ENCODE results near the gene CYTH3.

The CYTH3 gene

GRCh38 chr7:6256677-6257535 lies 15.5 kb downstream of the CYTH3 start:
- no peak for DNase-seq (ENCODE audit: low read depth)

DNA sequence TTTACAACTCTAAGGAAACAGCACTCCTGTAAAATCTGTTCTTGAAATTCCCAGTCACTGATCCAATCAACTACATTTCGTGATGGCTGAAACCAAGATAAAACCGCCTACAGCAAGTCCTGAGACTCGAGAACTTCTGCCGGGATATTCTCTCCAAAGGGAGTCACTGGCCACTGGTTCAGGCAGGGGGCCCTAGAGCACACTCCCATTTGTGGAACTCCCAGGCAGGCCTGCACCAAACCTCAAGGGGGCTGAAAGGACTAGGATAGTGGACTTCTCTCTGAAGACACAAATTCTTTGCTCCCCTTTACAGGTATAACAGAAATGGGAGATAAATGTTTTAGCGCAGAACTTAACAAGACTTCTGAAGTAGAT lies 16.3 kb downstream of the CYTH3 start:
- no peak for DNase-seq (ENCODE audit: low read depth)

GRCh38 chr7:6254866-6255265 lies 17.6 kb downstream of the CYTH3 start:
- DNase-seq (ENCODE audit: low read depth): no peak

- no peak for DNase-seq (ENCODE audit: low read depth)
These were observed 19.7 kb downstream of the CYTH3 start for GRCh38 chr7:6252748-6253147.

GRCh38 chr7:6252341-6252746 lies 20.1 kb downstream of the CYTH3 start:
- no peak for DNase-seq (ENCODE audit: low read depth)

DNA sequence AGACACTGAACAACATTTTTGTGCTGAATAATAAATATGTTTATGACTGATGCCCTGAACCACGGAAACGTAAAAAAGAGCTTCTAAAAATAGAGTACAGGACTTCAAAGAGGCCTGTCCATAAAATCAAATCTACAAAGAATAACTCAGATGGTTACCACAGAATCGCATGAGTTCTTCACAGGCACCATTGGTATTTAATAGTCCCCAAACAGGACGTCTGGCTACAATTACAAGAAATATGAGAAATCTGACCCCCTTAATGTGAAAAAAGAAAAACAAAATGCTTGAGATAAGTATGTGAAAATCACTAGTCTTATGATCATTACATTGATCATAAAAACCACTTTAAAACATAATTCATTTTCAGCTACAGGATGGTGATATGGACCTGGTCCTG lies 20.8 kb downstream of the CYTH3 start:
- DNase-seq (ENCODE audit: low read depth): no peak

GRCh38 chr7:6250364-6250833 lies 22.0 kb downstream of the CYTH3 start:
- DNase-seq (ENCODE audit: low read depth): no peak

DNA sequence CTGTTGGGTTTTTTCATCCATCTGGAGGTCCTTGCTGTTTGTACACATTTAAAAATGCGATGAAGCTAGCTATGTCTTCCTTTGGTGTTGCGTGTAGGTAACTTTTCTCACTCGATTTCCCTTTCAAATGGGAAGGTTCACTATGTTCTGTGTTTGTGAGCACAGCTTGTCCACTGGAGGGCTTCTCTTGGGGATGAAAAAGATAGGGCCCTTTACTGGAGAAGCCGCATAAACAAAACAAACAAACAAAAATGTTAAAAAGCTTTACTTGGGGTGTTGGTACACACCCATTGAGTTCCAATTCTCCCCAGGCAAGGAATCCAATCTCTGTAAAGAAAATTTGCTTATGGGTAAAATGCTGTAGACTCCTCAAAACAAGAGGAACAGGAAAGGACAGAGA lies 23.4 kb downstream of the CYTH3 start:
- no peak for DNase-seq (ENCODE audit: low read depth)

DNA sequence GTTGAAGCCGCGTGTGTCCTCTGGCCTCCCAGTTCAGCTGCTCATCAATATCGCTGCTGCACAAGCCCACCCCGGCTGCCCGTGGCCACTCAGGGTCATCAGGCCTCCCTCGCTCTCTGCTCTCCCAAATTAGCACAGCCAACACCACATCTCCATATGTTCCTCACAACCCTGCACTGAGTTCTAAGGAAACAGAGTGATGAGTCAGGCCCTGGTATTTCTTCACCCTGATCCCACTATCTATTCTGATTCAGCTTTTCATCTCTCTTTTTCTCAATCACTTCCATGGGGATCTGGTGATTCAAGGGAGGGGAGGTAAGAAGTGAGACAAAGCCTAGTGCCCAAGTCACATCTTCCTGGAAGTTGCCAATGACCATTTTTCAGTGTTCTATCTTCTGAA lies 23.8 kb downstream of the CYTH3 start:
- DNase-seq (ENCODE audit: low read depth): no peak

GRCh38 chr7:6246251-6246917 lies 26.0 kb downstream of the CYTH3 start:
- no peak for DNase-seq (ENCODE audit: low read depth)

GRCh38 chr7:6244021-6244420 lies 28.4 kb downstream of the CYTH3 start:
- no peak for DNase-seq (ENCODE audit: low read depth)

- no peak for DNase-seq (ENCODE audit: low read depth)
These were observed 29.3 kb downstream of the CYTH3 start for GRCh38 chr7:6243168-6243567.

DNA sequence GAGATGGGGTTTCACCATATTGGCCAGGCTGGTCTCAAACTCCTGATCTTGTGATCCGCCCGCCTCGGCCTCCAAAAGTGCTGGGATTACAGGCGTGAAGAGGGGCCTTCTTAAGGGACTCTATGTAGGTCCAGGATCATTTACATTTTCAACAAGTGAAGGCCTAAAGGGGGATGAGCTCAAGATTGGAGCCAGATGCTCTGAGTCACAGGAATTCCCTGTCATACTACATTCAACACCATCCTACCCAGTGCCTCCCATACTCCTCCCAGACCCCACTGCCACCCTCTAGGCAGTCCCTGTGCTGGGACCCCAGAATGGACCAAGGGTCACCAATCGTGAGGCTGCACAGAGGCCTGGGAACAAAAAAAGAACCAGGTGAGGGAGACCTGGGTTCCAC lies 29.9 kb downstream of the CYTH3 start:
- no peak for DNase-seq (ENCODE audit: low read depth)

DNA sequence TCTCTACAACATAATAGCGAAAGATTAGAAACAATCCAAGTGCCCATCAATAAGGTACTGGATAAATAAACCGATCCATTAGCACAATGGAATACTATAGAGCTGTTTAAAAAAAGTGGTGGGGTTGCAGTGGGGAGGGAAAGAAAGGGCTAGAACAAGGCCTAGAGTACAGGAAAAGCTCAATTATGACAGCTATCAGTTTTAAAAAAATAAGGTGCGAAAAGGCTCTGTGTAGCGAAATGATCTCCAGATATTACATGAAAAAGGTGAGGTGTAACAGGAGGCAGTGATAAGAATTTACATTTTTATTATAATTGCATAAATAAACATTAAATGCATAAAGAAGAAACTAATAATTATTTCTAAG lies 30.8 kb downstream of the CYTH3 start:
- no peak for DNase-seq (ENCODE audit: low read depth)

GRCh38 chr7:6238309-6238925 lies 34.0 kb downstream of the CYTH3 start:
- no peak for DNase-seq (ENCODE audit: low read depth)

DNA sequence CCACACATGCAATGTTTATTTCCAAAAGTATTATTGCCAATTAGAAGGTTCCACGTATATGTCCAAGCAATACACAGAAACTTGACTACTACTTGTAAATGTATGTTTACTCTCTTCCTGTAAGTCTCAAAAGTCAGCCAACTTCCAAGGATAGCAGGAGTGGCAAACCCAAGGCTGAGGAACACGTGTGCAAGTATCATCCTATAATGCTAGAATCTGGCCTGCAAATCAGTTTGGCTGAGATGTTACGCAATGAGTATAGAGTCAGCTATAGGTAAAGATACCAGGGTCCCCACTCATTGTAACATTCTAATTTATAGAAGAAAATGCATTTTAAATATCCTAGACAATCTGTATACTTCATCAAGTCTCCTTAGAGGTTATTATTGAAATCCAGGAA lies 34.7 kb downstream of the CYTH3 start:
- DNase-seq (ENCODE audit: low read depth): no peak

GRCh38 chr7:6237011-6237410 lies 35.4 kb downstream of the CYTH3 start:
- no peak for DNase-seq (ENCODE audit: low read depth)

DNA sequence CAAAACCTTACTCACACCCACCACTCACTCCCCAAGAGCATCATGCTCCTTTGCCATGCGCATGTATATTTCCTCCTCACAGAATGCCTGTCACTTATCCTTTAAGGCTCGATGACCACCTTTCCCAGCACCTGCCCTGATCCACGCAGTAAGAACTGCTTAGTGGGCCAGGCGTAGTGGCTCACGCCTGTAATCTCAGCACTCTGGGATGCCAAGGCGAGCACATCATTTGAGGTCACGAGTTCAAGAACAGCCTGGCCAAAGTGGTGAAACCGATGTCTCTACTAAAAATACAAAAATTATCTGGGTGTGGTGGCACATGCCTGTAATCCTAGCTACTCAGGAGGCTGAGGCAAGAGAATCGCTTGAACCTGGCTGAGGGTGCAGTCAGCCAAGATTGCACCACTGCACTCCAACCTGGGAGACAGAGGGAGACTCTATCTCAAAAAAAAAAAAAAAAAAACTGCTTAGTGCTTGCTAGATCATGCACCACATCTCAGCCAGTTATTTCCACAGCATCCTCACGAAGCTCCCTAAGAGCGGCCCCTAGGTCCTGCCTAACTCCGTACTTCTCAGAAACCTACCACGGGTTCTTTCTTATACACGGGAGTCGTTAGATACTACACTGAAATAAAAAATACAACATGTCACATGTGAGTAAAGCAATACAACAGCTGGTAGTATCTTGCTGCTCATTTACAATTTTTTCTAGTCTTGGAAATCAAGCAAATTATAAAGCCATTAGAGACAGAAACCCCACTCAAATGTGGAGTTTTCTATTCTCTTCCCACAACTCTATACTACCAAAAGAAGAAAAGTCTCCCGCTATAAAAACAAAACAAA lies 37.2 kb downstream of the CYTH3 start:
- no peak for DNase-seq (ENCODE audit: low read depth)

DNA sequence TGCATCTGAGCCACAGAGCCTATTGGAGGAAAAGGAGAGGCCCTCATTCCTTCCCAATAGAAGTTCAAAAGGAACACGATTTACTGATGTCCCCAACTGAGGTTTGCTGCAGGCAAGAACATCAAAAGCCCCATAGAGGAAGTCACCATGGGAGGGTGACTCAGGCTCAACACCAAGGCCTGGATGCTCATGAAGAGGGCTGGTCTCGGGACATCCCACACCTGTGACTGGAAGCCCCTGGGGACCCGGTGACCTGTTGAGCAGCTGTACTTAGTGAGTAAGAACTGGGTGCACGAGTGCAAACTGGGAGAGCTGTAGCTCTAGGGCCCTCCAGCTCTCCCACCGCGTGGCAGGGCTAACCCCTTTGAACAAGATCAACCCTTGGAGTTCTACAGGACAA lies 38.0 kb downstream of the CYTH3 start:
- DNase-seq (ENCODE audit: low read depth): no peak

DNA sequence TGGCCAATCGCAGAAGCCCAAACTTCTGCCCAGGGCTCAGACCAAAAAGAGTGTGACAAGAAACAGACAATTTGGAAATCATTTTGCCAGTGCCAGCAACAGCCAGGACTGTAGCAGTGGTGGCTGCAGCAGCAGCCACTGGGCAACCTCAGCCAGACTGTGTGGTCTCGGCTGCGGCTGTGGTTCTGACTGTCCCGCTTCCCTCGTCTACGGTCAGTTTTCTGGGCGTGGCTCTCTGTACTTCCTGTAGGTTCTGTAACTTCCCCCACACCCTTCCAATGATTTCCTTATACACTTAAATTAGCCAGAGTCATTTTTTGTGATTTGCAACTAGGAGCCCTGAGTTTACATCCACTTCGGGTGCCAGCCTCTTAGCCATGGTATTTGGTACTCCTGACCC lies 39.9 kb downstream of the CYTH3 start:
- no peak for DNase-seq (ENCODE audit: low read depth)

DNA sequence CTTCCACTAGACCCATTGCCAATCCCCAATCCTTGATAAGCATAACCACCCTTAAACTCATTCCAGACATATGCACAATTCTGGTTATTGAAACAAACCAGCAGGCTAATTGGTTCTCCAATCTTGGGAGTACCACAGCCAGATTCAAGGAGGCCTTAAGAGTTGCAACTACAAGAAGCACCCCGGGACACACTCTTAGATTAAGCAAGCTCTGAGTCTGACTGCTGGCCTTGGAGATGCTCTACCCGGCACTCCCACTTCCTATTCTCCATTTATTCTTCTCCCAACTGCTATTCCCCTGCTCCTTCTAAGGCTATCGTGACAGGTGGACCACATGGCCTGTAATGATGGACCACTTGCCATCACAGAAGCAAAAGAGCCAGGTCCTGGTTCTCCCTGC lies 40.3 kb downstream of the CYTH3 start:
- DNase-seq (ENCODE audit: low read depth): no peak

GRCh38 chr7:6231184-6231583 lies 41.2 kb downstream of the CYTH3 start:
- DNase-seq (ENCODE audit: low read depth): no peak
